Skeletal muscle tissue (tissue), 4 donors: ENCODE results near the gene SPATA13. TPM values are rescaled to one million over a fixed set of nuclear protein-coding genes. Genes with fewer than 3 reads are reported as not detected.
"Not testable (repeated sequence)": the region's sequence is repeated elsewhere in the genome, so short reads cannot be mapped to it uniquely, and the experiment has no call there.

Source experiments
- H3K27ac ChIP-seq: one replicate; pipeline ENCODE4 v1.7.0; 2013; ENCODE audit warnings: mild to moderate bottlenecking, low read depth, low read length, inconsistent platforms
- H3K27me3 ChIP-seq, 3 donors: one replicate each; pipeline ENCODE4 v1.7.0; 2013; ENCODE audit warnings: low read length in 3 of 3; ENCODE audit not compliant: control insufficient read depth in 3 of 3, insufficient read depth in 3 of 3
- H3K36me3 ChIP-seq, 3 donors: one replicate each; pipeline ENCODE4 v1.7.0; 2013; ENCODE audit warnings: low read length in 3 of 3; ENCODE audit not compliant: control insufficient read depth in 3 of 3, insufficient read depth in 3 of 3
- H3K4me1 ChIP-seq, 3 donors: one replicate each; pipeline ENCODE4 v1.7.0; 2013; ENCODE audit warnings: low read length in 3 of 3, mild to moderate bottlenecking in 3 of 3; ENCODE audit not compliant: control insufficient read depth in 3 of 3, insufficient read depth in 3 of 3
- H3K4me3 ChIP-seq, 3 donors: one replicate each; pipeline ENCODE4 v1.7.0; 2013; ENCODE audit warnings: low read length in 3 of 3
- H3K9ac ChIP-seq, 3 donors: one replicate each; pipeline ENCODE4 v1.7.0; 2013; ENCODE audit warnings: low read length in 3 of 3, mild to moderate bottlenecking in 3 of 3, moderate library complexity in 2 of 3, low read depth in 1 of 3
- H3K9me3 ChIP-seq, 3 donors: one replicate each; pipeline ENCODE4 v1.7.0; 2013; ENCODE audit warnings: low read length in 3 of 3; ENCODE audit not compliant: control insufficient read depth in 3 of 3
- total RNA-seq: library from RNA; depleted of rRNA; stranded (reverse); fragments of >200 nt; gene quantifications from one replicate; pipeline ENCODE4 v1.2.3, GENCODE V29; 2014
- donor health status: Osteomylitis.

Gene SPATA13
- total RNA-seq, 1 donor from 2014 or later, result 3.7 TPM

DNA sequence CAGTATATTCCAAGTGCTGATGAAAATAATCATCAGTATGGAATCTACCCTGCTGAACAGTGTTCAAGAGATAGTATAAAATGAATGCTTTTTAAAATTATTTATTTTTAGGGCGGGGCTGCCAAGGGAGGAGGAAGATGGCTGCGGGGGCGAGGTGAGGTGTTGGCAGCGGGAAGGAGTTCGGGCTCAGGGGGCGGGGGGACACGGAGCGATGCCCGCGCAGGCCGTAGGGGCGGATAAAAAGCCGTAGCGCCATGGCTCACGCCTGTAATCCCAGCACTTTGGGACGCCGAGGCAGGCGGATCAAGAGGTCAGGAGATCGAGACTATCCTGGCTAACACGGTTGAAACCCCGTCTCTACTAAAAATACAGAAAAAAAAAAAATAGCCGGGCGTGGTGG lies 167.1 kb downstream of the SPATA13 start:
- not testable (repeated sequence) for H3K4me3 ChIP-seq, H3K36me3 ChIP-seq, H3K9me3 ChIP-seq, H3K4me1 ChIP-seq, H3K27ac ChIP-seq, H3K9ac ChIP-seq
- peaks cover 0 to 14% (median 0%) of the 10 kb centered on the region in 3 donors for H3K27me3 ChIP-seq

DNA sequence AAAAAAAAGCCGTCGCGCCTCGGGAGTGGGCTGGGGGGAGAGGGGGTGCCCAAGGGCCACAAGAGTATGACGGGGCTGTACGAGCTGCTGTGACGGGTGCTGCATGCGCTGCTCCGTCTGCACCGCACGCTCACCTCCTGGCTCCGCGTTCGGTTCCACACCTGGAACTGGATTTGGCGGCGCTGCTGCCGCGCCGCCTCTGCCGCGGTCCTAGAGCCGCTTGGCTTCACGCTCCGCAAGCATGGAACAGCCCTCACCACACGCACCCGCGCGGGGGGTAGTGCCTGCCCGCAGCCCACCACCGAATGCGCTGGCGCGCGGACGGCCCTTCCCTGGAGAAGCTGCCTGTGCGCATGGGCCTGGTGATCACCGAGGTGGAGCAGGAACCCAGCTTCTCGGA lies 167.6 kb downstream of the SPATA13 start:
- H3K27me3 ChIP-seq, result peaks cover 0 to 10% (median 0%) of the 10 kb centered on the region in 3 donors
- no peaks in the 10 kb centered on the region for H3K4me1 ChIP-seq
- H3K4me3 ChIP-seq, result no peak overlapping the region
- no peak overlapping the region for H3K9ac ChIP-seq
- H3K9me3 ChIP-seq, result no peaks in the 10 kb centered on the region
- H3K36me3 ChIP-seq, result no peaks in the 10 kb centered on the region
- H3K27ac ChIP-seq, result no peak overlapping the region

DNA sequence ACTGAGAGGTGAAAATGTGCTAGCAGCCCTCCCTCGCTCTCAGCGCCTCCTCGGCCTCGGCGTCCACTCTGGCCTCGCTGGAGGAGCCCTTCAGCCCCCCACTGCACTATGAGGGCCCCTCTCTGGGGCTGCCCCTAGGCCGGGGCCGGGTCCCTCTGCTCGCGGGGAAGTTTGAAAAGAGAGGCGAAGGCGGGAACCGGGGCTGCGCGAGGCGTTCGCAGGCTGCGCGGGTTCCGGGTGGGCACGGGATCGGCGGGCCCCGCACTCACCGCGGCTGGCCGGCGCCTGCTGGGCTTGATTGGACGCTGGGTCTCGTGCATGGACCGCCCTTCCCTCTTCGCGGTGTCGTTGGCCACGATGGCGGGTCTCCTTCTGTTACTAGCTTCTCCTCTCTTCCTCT lies 178.2 kb downstream of the SPATA13 start:
- H3K9ac ChIP-seq, result no peak overlapping the region
- H3K27ac ChIP-seq, result no peak overlapping the region
- H3K27me3 ChIP-seq, result no peaks in the 10 kb centered on the region
- no peaks in the 10 kb centered on the region for H3K4me1 ChIP-seq
- no peak overlapping the region for H3K4me3 ChIP-seq
- H3K9me3 ChIP-seq, result no peaks in the 10 kb centered on the region
- no peaks in the 10 kb centered on the region for H3K36me3 ChIP-seq

DNA sequence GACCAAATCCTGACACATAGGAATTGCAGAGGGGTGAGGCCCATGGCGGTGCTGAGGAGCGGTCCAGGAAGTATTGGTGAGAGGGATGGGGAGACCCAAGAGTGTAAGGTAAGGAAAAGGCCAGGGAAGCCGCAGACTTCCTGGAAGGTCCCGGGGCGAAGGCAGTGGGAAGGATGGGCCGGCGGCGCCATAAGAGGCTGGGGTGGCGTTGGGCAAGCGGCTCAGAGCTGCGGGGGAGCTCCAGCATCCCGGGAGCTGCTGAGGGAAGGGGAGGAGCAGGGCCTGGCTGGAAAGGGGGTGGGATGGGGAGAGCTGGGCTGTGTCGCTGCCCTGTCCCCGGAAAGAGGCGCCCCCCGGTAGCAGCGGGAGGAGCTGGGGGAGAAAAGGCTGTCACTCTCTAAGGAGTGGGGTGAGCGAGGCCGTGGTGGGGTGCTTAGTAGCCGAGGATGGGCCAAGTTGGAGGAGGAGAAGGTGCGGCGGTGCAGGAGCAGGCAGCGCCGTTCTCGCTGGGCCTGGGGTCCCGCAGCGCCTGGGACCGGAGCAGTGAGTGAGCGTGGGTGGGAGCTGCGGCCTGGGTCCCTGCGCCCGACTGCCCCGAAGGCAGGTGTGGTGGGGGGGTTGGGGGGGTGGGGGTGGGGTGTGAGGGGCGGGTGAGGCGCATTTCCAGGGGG lies 179.6 kb downstream of the SPATA13 start:
- no peak overlapping the region for H3K9ac ChIP-seq
- no peaks in the 10 kb centered on the region for H3K36me3 ChIP-seq
- no peaks in the 10 kb centered on the region for H3K4me1 ChIP-seq
- no peaks in the 10 kb centered on the region for H3K9me3 ChIP-seq
- H3K27ac ChIP-seq, result no peak overlapping the region
- H3K27me3 ChIP-seq, result no peaks in the 10 kb centered on the region
- H3K4me3 ChIP-seq, result no peak overlapping the region

DNA sequence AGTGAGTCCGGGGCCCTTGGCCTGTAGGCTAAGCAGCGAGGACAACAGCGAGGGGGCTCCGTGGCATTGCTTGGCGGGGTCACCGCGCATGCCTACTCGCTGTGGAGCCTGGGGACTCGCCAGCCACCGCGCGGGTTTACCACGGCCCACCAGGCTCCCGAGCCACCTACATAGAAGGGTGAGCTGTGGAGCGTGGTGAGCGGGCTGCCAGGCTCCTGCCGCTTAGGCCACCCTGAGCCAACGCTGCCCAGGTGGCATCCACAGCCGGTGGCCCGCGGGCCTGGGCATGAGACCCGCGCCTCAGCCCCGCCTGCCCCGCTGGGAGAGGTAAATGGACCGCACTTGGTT lies 180.1 kb downstream of the SPATA13 start:
- no peaks in the 10 kb centered on the region for H3K9me3 ChIP-seq
- H3K4me3 ChIP-seq, result no peak overlapping the region

DNA sequence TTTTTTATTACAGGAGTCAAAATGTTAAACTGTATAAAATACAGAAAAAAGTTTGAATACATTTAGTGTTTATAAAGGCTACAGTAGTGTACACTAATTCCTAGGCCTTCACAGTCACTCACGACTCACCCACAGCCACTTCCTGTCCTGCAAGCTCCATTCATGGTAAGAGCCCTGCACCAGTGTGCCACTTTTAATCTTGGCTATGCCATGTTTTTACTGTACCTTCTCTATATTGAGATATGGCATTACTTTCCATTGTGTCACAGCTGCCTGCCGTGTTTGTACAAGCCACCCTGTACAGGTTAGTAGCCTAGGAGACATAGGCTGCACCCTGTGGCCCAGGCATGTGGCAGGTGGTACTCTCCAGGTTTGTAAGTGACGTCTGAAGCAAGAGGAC lies 180.9 kb downstream of the SPATA13 start:
- Histone ChIP-seq H3K9ac (no peak overlapping the region), H3K27ac (no peak overlapping the region), H3K4me1 (no peaks in the 10 kb centered on the region), H3K27me3 (no peaks in the 10 kb centered on the region), H3K36me3 (no peaks in the 10 kb centered on the region), H3K9me3 (no peaks in the 10 kb centered on the region), H3K4me3 (no peak overlapping the region)

More for the DNA sequence above, 180.1 kb downstream of the SPATA13 start:
- Histone ChIP-seq H3K9ac (no peak overlapping the region), H3K36me3 (no peaks in the 10 kb centered on the region), H3K4me1 (no peaks in the 10 kb centered on the region), H3K27me3 (no peaks in the 10 kb centered on the region), H3K27ac (no peak overlapping the region)

DNA sequence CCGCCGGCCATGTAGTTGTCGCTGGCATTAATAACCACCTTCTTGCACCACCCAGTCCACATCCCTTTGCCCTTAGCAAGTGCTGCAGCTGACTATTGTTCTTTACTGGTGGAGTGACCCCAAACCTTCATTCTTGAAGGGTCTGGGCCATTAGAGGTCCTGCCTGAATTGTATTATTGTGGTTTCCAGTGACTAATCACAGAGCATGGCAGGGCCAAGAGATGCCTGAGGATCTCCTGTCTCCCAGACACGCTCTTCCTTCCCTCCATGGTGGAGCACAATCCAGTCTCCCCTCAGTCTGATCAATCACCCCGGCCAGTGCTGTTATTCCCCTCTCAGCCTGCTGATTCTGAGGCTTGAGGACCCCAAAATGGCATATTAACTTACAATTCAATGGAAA lies 187.9 kb downstream of the SPATA13 start:
- Histone ChIP-seq H3K27ac (no peak overlapping the region), H3K9me3 (no peaks in the 10 kb centered on the region), H3K4me3 (no peak overlapping the region), H3K36me3 (no peaks in the 10 kb centered on the region), H3K9ac (no peak overlapping the region), H3K27me3 (no peaks in the 10 kb centered on the region), H3K4me1 (no peaks in the 10 kb centered on the region)

DNA sequence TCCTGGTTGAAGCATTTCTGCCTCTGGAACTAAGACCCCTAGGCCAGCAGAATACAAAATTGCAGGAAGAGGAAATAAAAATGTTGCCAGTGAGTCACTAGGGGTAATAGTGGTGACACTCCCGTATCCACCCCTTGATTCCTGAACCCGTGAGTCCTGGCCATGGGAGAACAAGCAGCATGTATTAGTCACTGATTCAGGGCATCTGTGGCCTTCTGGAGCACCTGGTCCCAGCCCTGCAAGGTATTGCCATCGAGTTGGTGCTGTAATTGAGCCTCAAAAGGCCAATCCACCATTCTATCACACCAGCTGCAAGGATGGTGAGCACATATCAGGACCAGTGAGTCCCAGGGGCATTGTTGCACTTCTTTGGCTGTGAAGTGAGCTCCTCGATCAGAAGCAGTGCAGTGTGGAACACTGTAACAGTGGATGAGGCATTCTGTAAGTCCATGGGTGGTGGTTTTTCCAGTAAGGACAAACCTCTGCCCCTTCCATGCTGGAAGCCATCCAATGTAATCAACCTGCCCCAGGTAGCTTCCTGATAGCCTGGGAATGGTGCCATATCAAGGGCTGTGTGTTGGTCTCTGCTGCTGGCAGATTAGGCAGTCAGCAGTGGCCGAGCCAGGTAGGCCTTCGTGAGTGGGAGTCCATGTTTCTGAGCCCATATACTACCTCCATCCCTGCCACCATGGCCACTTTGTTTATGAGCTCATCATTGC lies 188.4 kb downstream of the SPATA13 start:
- Histone ChIP-seq H3K36me3 (no peaks in the 10 kb centered on the region), H3K27ac (no peak overlapping the region), H3K9me3 (no peaks in the 10 kb centered on the region), H3K9ac (no peak overlapping the region), H3K4me1 (no peaks in the 10 kb centered on the region), H3K27me3 (no peaks in the 10 kb centered on the region), H3K4me3 (no peak overlapping the region)

DNA sequence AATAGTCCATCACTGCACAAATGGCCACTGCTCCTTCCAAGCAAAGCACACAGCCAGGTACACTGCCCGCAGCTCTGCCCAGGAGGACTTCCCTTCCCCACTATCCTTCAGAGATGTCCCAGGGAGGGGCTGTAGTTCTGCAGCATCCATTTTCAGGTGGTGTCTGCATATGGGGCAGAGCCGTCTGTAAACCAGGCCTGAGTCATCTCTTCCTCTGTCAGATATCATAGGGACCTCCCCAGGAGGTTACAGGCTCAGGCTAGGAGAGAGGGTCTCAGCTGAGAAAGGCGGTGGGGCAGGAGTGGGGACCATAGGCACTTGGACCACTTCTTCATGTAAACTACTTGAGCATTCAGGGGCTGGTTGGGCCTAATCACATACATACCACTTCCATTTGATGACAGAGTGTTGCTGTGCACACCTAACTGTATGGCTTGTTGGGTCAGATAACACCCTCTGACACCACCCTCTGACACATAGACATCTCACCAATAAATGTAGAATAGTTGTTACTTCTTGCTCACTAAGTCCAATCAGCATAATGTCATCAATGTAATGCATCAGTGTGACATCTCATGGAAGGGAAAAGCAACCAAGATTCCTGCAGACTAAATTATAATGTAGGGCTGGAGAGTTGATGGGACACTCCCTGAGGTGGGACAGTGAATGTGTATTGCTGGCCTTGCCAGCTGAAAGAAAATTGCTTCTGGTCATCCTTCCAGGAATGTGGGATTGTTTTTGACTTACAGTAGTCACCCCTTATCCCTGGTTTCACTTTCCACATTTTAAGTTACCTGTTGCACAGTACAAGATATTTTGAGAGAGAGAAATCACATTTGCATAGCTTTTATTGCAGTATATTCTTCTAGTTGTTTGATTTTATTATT lies 189.5 kb downstream of the SPATA13 start:
- not testable (repeated sequence) for H3K4me3 ChIP-seq, H3K36me3 ChIP-seq, H3K9me3 ChIP-seq, H3K27ac ChIP-seq, H3K4me1 ChIP-seq, H3K9ac ChIP-seq, H3K27me3 ChIP-seq

DNA sequence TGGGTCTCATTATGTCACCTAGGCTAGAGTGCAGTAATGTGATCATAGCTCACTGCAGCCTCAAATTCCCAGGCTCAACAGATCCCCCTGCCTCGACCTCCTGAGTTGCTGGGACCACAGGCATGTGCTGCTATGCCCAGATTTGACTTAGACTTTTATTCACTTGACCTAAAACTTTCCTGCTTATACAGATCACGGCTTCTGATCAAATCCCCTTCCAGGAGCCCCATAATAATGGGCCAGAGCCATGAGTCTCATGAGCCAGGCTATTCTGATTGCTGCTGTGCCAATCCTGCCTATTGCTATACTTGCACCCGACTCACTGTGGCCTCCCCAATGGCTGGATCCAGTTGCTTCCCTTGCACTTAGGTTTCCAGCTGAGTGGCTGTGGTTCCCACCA lies 190.9 kb downstream of the SPATA13 start:
- Histone ChIP-seq H3K27me3 (no peaks in the 10 kb centered on the region), H3K4me3 (no peak overlapping the region), H3K9ac (no peak overlapping the region), H3K4me1 (no peaks in the 10 kb centered on the region), H3K9me3 (peaks cover 0 to 4% (median 0%) of the 10 kb centered on the region in 3 donors), H3K27ac (no peak overlapping the region), H3K36me3 (peaks cover 0 to 2% (median 0%) of the 10 kb centered on the region in 3 donors)
